CD4-positive, alpha-beta T cell treated with Interleukin-10 for 1 hour (primary cell): Measurements from ENCODE around the gene GHR.
"Not testable (repeated sequence)": the region's sequence is repeated elsewhere in the genome, so short reads cannot be mapped to it uniquely, and the experiment has no call there.

Experiments
- DNase-seq: peaks from one replicate; pipeline ENCODE4 v3.0.0-alpha.2; 2020

The GHR gene

DNA sequence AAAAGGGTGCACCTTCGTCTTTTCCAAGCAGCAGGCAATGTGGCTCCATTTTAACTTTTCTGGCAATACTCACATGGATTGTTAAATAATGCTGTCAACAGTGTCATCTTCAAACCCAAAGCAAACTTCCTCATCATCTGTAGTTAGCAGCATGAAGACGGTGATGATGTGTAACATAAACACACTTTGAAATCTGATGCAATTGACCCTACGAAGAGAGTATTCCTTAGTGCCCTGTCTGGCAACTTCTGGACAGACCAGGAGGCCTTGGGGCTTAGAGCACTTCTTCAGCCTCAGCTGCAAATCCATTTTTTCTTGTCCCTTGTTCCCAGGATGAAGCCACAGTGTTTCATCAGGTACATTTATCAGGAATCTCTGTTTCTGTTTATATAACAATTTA lies 149.1 kb downstream of the GHR start:
- no peak for DNase-seq

DNA sequence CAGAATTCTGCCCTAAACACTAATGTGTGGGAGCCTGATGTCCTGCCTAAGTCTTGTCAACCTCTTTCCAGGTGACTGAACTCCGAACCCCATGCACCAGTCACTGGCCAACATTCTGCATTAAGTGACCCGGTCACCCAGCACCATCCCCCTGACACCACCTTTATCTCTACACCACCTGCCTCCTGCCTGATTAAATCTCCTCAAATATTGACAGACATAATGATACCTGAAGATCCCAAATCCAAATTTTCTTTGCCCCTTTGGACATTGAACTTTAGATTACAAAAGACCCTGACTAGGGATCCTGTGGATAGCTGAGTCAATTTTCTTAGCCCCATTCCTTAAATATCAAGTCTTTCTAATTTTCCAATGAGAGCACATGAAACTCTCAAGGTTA lies 150.1 kb downstream of the GHR start:
- DNase-seq: no peak

DNA sequence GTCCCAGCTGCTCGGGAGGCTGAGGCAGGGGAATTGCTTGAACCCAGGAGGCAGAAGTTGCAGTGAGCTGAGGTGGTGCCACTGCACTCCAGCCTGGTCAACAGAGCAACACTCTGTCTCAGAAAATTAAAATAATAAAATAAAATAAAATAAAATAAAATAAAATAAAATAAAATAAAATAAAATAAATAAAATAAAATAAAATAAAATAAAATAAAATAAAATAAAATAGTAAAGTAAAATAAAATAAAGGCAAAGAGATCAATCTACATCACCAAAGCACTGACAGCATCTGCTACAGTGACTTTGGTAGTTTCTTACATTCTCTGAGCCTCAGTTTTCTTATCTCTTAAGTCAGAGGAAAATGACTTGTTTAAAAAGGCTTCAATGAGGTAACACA lies 152.7 kb downstream of the GHR start:
- not testable (repeated sequence) for DNase-seq

DNA sequence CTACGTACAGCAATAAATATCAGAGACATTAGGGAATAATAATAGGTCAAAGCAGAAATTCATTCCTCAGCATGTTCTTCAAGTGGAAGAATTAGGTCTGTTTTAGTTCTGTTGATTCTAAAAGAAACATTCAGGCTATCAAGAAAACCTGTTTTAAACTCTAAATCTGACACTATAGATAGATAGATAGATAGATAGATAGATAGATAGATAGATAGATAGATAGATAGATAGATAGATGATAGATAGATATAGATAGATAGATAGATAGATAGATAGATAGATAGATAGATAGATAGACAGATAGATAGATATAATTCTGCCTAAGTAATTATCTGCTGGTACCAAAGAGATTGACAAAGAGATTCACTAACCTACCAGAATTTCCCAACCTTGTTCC lies 155.7 kb downstream of the GHR start:
- not testable (repeated sequence) for DNase-seq

DNA sequence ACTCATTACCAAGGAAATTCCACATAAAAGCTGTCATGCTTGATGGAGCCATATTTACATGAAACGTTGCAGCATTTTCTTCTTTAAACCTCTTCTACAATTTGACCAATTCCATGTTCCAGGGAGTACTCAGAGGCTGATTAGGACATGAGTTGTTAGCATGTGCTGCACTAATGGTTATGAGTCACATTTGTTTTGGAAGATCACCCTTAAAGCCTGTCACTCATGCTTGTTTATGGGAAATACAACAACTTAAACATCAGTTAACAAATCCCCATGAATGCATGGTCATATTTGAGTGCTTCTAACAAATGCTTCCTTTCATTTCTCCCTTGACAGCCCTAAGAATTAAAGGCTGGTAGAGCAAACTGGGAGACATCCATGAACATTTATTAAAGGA lies 156.1 kb downstream of the GHR start:
- no peak for DNase-seq

DNA sequence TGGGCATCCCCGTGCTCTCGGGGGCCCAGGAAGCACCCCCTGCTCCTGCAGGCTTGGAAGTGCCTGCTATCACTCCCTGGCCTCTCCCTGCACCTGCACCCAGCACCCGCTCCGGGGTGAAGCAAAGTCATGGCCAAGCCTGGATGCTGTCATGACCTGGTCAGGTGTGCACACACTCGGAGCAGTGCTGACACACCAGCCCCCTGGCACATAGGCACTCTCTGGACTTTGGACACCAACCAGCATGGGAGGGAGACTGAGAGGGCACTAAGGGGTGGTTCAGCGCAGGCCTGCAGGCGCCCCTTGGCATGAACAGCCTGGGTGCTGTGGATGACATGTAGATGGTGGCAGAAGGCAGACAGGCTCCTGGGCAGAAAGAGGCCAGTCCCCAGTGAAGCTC lies 158.6 kb downstream of the GHR start:
- DNase-seq: no peak

DNA sequence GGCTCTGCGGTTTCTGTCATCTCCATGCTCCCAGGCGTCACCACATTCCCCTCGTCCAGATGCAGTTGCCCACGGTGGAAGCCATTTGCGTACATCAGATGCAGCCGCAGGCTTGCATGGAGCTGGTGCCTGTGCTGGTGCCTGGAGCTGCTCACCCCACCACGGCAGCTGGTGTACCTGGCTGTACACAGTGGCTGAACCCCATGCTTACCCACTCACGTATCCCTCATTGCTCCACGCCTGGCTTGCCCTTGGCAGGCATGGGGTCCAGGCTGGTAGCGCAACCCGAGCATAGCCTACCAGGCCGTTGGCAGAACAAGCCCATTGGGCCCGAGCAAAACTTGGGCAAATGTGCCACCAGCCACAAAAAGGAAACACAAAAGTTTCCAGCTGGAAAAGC lies 159.5 kb downstream of the GHR start:
- DNase-seq: no peak

DNA sequence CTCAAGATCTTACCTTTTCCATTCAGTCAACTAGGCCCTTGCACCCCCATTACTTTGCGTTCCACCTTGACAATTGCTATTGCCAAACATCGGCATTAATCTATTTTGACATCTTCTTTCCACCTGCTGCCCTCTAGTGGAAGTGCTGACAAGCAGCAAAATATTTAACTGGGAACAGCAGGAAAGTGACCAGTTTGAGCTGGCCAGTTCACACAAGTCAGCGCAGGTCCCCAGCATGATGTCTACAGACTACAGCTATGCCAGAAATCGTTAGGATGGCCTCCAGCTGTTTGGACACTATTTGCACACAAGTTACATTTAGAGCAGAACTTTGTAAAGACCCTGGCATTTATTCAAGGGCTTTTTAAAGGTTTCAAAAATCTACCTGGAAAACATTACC lies 160.1 kb downstream of the GHR start:
- peak; percentile 47 for DNase-seq

DNA sequence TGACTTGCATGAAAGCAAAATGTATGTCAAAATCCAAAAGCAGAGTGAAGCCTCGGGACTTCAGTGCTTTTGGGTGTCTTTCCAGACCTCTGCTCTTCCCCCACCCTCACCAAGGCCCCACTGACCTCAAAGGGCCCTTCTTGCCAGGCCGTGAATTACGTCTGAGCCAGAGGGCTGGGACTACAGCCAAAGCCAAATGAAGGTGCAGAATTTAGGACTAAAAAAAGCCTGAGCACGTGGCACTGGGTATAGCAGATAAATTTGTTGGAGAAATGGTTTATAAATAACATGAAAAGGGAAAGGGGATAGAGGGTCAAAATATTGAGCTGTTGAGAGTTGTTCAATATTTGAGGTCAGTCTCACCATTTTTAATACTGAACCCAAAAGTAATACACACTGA lies 163.4 kb downstream of the GHR start:
- no peak for DNase-seq

DNA sequence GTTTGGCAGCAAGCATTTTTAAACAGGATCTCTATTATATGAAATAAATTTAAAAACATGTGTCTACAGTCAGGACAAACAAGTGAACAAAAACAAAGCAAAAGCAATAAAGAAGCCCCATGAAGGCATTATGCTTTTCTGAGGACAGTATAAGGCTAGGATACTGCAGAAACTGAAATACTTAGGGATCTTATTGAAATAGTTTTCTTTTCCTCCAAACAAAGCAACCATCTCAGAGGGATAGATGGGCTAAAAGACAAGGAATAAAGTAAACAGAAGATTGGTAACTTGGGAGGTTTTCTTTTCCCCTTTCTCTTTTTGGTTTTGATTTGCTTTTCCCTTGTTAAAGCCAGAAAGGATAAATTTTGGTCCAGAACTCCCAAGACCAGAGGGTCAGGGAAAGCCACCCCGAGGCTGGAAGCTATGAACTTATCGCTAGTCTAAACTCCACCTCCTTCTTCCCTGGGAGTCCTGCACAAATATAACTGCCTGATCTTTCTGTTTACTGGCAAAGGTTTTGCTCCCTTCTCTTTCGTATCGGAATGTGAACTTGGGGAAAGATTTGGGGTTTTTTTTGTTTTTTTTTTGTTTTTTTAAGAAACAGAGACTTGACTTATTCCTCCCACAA lies 164.0 kb downstream of the GHR start:
- DNase-seq: no peak

DNA sequence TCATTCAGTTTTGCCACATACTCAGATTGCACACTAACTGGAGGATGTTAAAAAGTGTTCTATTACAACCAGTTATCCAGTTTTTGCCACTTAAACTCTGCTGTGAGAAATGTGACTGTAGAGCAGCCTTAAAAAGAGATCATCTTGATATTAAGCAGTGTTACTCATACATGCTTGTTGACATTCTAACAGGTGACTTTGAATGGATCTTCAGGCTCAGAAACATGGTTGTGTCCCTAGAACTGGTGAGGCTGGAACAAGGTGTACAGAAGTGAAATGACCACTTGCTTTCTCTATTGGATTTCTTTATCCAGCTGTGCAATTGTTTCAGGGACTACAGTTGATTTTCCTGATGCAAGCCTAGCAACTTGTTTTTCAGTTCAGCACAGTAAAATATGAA lies 167.3 kb downstream of the GHR start:
- DNase-seq: no peak

DNA sequence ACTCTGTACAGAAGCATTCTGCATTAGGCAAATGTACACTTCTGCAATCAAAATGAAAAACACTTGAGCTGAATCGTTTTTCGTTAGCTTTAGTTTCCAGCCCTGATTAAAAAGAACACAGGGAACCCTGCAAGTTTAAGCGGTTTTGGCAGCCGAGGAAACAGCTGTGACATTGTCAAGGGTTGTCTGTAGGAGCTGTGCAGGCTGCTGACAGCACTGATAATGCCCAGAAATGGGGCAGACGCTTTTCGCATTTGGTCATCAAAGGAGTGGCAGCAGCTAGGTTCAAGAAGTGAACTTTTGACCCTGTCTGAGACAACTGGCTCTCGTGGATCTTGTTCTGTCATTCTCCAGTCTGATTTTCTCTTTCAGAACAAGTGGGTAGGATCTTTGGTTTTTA lies 167.8 kb downstream of the GHR start:
- no peak for DNase-seq

DNA sequence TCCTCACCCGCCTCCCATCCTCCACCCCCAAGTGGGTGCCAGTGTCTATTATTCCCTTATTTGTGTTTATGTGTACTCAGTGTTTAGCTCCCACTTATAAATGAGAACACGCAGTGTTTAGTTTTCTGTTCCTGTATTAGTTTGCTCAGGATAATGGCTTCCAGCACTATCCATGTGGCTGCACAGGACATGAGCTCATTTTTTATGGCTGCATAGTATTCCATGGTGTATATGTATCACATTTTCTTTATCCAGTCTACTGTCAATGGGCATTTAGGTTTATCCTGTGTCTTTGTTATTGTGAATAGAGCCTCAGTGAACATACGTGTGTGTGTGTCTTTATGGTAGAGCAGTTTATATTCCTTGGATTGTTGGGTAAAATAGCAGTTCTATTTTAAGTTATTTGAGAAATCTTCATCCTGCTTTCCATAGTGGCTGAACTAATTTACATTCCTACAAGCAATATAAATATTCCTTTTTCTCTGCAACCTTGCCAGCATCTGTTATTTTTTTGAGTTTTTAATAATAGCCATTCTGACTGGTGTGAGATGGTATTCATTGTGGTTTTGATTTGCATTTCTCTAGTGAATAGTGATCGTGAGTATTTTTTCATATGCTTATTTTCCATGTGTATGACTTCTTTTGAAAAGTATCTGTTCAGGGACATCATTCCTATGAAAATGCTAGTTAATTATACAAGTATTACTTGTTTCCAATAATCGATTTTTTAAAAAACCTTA lies 169.3 kb downstream of the GHR start:
- no peak for DNase-seq

DNA sequence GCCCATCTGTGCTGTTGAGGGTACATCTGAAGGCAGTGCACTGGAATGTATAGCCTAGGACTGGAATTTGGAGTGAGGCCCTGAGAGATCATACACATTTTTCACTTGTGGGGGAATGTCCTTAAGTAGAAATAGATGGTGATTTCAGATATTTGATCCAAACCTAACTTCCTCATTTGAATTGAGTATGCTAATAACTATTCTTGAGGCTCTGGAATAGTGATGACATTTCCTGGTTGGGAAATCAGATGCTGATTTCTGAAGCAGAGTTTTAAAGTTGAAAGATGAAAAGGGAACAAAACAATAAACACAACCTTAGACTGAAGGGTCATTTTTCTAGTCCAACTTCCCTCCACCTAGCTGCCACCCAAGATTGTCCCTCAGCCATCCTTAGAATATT lies 170.4 kb downstream of the GHR start:
- no peak for DNase-seq

DNA sequence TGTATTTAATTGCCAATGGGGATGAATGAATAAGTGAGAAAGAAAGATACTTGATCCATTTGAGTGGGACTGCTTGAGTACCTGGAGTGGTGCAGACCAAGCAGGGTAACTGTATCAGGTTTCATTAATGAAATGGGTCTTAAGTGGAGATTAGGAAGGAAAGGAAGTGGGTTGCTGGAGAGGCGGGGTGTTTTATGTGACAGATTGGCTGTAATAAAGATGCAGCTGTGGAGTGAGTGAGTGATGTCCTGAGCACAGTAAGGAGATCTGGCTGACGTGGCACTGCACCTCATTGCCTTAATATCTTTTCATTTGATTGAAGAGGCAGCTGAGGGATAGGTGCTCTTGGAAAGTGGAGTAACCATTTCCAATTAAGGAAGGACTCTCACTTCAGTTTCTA lies 172.4 kb downstream of the GHR start:
- DNase-seq: no peak

DNA sequence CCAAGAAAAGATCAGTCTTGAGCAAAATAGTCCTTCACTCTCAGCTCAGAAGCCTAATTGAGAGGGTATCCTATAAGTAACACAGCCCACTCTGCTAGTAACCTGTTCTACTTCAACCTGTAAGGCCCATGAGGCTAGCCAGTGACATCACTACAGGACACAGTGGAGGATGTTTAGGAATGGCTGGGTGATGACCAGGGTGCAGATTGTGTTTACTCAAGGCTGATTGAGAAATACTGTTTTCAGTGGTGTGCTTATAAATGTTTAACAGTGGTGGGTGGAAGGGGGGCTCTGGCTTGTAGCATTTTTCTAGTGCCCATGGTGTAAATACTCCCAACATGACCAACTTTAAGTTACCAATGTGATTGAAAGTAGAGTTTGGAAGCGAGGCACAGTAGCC lies 173.6 kb downstream of the GHR start:
- DNase-seq: no peak

DNA sequence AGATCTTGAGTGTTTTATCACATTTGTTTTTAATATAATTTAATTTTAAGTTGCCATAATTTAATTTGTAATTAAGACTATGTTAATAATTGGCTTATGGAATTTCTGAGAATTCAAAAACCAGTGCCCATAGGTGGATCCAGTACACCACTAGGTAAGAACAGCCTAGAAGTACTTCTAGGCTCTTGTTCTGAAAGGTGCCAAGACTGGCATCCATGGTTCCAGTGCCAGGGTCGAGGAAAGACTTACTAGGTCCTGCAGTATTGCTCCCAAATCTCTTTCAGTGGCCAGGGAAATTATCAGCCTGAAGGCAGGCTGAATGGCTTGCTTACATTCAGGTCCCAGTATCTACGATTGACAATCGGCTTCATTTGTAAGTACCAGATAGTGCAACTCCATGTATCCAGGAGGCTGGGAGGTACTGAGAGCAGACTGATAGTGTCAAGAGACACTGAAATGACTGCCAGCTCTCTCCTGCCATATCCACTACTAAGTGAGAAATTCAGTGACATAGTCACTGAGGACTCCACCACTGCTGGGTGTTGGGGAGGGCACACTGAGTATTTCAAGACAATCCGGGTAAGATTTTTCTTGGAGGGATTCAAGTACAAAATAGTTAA lies 174.2 kb downstream of the GHR start:
- no peak for DNase-seq

DNA sequence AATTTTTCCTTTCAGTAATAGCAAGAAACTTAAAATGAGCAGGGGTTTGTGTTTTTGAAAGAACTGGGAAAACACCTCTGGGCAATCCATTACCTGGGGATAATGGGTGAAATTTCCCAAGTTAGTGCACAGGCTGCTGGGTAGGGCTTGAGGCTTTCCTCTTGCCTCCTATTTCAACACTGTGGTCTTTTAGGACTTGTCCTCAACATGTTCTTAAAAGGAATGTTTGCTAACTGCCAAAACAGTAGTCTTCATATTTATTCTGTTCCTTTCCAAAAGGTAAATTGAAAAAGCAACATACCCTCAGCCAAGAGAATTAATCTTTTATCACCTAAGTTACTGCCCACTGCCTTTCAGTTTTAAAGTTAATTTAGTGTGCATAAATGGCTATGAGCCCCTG lies 175.1 kb downstream of the GHR start:
- DNase-seq: no peak

DNA sequence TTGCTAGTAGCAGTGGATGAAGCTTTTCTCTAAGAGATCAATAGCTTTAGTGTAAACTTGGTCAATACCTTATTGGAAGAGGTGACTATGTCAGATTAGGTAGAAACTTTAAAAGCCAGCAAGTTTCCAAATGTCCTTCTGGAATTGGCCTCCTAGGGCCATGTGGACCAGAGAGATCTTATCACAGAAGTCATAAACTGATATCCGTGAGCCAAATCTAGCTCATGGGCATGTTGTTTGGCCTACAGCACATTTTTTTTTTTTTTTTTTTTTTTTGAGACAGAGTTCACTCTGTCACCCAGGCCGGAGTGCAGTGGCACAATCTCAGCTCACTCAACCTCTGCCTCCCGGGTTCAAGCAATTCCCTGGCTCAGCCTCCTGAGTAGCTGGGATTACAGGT lies 175.9 kb downstream of the GHR start:
- DNase-seq: no peak

DNA sequence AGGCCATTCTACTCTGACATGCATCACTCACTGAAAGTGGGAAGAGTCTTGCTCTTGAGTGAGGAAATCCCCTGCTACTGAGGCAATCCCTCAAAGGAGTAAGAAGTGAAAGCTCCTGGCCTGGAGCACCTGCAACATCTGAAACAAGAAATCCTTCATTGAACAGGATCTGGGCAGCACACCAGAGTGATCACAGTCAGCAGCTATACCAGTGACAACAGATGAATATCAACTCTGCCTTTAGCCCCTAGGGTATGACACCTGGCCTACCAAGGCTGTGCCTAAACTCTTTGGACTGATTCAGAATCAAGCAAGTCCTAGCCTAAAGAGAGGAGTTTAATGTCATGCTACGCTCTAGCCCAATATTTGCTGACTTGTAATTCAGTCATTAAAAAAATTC lies 177.2 kb downstream of the GHR start:
- no peak for DNase-seq

DNA sequence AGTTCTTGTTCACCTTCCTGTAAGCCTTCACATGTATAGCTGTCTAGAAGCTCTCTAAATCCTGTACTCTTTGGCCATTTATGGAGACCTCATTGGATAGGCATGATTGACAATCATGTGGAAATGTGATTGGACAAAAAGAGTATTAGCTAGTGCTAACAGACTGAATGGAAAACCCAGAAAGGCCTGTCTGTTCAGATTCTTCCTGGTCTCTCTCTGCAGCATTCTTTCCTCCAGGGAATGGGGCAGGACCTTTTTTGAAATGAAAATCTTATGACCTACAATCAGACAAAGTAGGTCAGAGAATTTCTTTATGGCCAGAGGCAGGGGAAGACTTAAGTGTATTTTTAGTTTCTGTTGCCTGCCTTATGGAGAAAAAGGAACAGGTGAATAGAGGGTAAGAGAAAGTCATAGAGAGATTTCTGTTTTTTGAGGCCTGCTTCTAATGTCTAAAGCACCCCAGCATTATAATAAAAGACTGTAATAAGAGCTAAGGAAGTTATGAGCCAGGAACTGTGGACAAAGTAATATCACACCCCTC lies 181.0 kb downstream of the GHR start:
- DNase-seq: no peak

DNA sequence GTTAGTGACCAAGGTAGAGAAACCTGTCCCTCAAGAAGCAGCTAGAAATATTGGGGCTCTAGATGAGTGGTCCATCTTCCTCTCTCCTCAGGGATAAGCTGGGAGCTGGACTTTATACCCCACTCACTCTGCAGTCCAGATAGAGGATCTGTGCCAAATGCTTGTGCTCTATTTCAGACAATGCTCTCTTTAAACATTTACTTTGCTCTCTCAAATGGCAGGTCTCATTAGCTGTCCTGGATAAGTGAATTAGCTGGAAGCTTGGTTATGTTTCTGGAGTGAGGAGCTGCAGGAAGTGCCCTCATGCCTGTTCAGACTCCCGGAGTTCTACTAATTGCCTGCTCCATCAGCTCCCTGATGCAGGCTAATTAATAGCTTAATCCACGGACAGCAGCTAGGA lies 182.3 kb downstream of the GHR start:
- DNase-seq: no peak

DNA sequence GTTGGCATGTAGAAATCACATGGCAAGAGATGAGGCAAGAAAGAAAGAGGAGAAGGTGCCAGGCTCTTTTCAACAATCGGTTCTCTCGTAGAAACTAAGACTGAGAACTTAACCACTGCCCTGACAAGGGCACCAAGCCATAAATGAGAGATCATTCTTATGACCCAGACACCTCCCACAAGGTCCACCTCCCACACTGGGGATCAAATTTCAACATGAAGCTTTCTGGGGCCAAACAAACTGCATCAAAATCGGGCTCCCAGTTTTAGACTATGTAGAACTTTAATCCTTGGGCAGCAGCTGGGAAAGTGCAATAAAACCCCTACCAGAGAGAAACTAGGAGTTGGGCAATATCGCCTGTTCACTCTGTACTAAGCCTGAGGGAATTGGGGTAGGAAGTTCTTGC lies 183.2 kb downstream of the GHR start:
- no peak for DNase-seq

DNA sequence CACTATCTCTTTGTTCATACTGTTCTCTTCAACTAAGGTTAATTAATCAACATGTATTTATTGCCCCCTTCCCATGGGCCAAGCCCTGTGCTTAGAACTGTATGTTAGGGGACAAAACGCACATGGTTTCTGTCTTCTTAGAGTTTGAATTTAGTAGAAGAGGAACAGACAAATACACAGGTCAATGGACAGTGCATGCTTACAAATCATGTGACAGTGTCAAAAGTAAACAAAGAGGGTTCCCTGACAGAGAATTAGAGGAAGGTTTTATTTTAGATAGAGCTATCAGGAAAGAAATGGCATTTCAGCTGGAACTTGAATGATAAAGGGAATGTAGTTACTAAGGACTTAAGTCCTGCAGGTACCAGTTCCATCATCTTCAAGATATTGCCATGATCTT lies 188.2 kb downstream of the GHR start:
- DNase-seq: no peak
